GM23338 (cell line): ENCODE results near the gene CENPB. TPM values are rescaled to one million over a fixed set of nuclear protein-coding genes. Genes with fewer than 3 reads are reported as not detected.

Source experiments
- ATAC-seq: fragments of 200-7000 bp; cut with Tn5 transposase; 3 replicates; pipeline ENCODE4 v1.9.1; 2020
- DNase-seq: peaks from one replicate; pipeline ENCODE4 v3.0.0-alpha.2; 2015; ENCODE audit warnings: low spot score
- H2AFZ ChIP-seq: fragments of 200-600 bp; sonication (generic); 2 replicates; pipeline ENCODE4 v1.8.0; 2016; ENCODE audit warnings: antibody characterized with exemption, mild to moderate bottlenecking, moderate library complexity
- H3F3A ChIP-seq: fragments of 200-600 bp; sonication (generic); replicated peaks from 2 replicates; pipeline ENCODE4 v1.8.0; 2017; ENCODE audit warnings: antibody characterized with exemption, mixed run types, low read depth
- H3K27ac ChIP-seq: fragments of 200-600 bp; sonication (generic); 2 replicates; pipeline ENCODE4 v1.6.1; 2016; ENCODE audit warnings: low read depth
- H3K27me3 ChIP-seq: fragments of 200-600 bp; sonication (generic); 2 replicates; pipeline ENCODE4 v1.8.0; 2016; ENCODE audit warnings: mild to moderate bottlenecking, mixed run types, moderate library complexity; ENCODE audit not compliant: insufficient read depth
- H3K36me3 ChIP-seq: fragments of 200-600 bp; sonication (generic); 2 replicates; pipeline ENCODE4 v1.8.0; 2016; ENCODE audit warnings: mild to moderate bottlenecking; ENCODE audit not compliant: insufficient read depth
- H3K4me1 ChIP-seq: fragments of 200-600 bp; sonication (generic); 2 replicates; pipeline ENCODE4 v1.8.0; 2016; ENCODE audit warnings: mild to moderate bottlenecking, moderate library complexity; ENCODE audit not compliant: insufficient read depth
- H3K4me2 ChIP-seq: fragments of 200-600 bp; sonication (generic); 2 replicates; pipeline ENCODE4 v1.7.1; 2017; ENCODE audit warnings: mixed run types
- H3K4me3 ChIP-seq: fragments of 200-600 bp; sonication (generic); 2 replicates; pipeline ENCODE4 v1.6.1; 2016; ENCODE audit warnings: mixed run types
- H3K79me2 ChIP-seq: fragments of 200-600 bp; sonication (generic); replicated peaks from 2 replicates; pipeline ENCODE4 v1.8.0; 2017; ENCODE audit warnings: mild to moderate bottlenecking; ENCODE audit not compliant: insufficient read depth
- H3K9me2 ChIP-seq: fragments of 200-600 bp; sonication (generic); 2 replicates; pipeline ENCODE4 v1.8.0; 2017; ENCODE audit not compliant: insufficient read depth
- H4K20me1 ChIP-seq: fragments of 200-600 bp; sonication (generic); replicated peaks from 2 replicates; pipeline ENCODE4 v1.8.0; 2017; ENCODE audit warnings: mild to moderate bottlenecking; ENCODE audit not compliant: insufficient read depth
- H3K27ac Mint-ChIP-seq: 2 replicates; pipeline ENCODE4 v1.8.0; 2020; ENCODE audit warnings: inconsistent platforms, mild to moderate bottlenecking, moderate library complexity, mixed read lengths
- H3K27me3 Mint-ChIP-seq: 3 replicates; pipeline ENCODE4 v1.8.0; 2022; ENCODE audit warnings: low read depth, mild to moderate bottlenecking, moderate library complexity, mixed read lengths, inconsistent platforms; ENCODE audit not compliant: insufficient read depth, poor library complexity
- H3K36me3 Mint-ChIP-seq: 3 replicates; pipeline ENCODE4 v1.8.0; 2021; ENCODE audit warnings: low read depth, mild to moderate bottlenecking, inconsistent platforms, moderate library complexity, mixed read lengths
- H3K4me1 Mint-ChIP-seq: 3 replicates; pipeline ENCODE4 v1.8.0; 2020; ENCODE audit warnings: mild to moderate bottlenecking, inconsistent platforms, mixed read lengths
- H3K4me3 Mint-ChIP-seq: 3 replicates; pipeline ENCODE4 v1.8.0; 2021; ENCODE audit warnings: moderate library complexity, mild to moderate bottlenecking, inconsistent platforms, mixed read lengths
- H3K9me3 Mint-ChIP-seq: 3 replicates; pipeline ENCODE4 v1.8.0; 2020; ENCODE audit warnings: moderate library complexity, mild to moderate bottlenecking, inconsistent platforms, mixed read lengths
- EZH2 ChIP-seq: fragments of 200-600 bp; sonication (generic); IDR thresholded peaks from one replicate; pipeline ENCODE4 v1.8.0; 2017; ENCODE audit warnings: antibody characterized with exemption, mild to moderate bottlenecking, low read depth; ENCODE audit not compliant: unreplicated experiment
- JUNB ChIP-seq: IDR thresholded peaks from one replicate; pipeline ENCODE4 v1.6.1; 2016; ENCODE audit warnings: antibody characterized with exemption; ENCODE audit not compliant: unreplicated experiment
- NANOG ChIP-seq: IDR thresholded peaks from 2 replicates; pipeline ENCODE4 v1.6.1; 2016; ENCODE audit warnings: antibody characterized with exemption, borderline replicate concordance
- ZNF114 ChIP-seq: fragments of 250-450 bp; sonication (Bioruptor Pico); IDR thresholded peaks from 2 replicates; pipeline ENCODE4 v1.5.0; 2020; ENCODE audit warnings: mild to moderate bottlenecking, moderate library complexity
- ZNF331 ChIP-seq: fragments of 250-450 bp; sonication (Bioruptor Pico); IDR thresholded peaks from 2 replicates; pipeline ENCODE4 v1.5.0; 2020; ENCODE audit warnings: low read depth, mild to moderate bottlenecking, moderate library complexity
- polyA plus RNA-seq: library from polyadenylated mRNA; unstranded; fragments of >200 nt; fragmentation: Nextera tagmentation; extraction: Ambion mirVana; gene quantifications from 2 replicates; pipeline ENCODE4 v1.2.1, GENCODE V29; 2016
- total RNA-seq: library from RNA; depleted of rRNA; stranded (reverse); fragments of >200 nt; shearing (Covaris generic); gene quantifications from 2 replicates; pipeline ENCODE4 v1.2.3, GENCODE V29; 2014
- TF ChIP-seq, protein P1 (sequence below): IDR thresholded peaks from 2 replicates; pipeline ENCODE4 v1.6.1; 2016; ENCODE audit warnings: antibody characterized with exemption
- TF ChIP-seq, protein P2 (sequence below): fragments of 250-450 bp; sonication (Bioruptor Pico); IDR thresholded peaks from 2 replicates; pipeline ENCODE4 v1.5.0; 2020; ENCODE audit warnings: mild to moderate bottlenecking, moderate library complexity
- TF ChIP-seq, protein P3 (sequence below): IDR thresholded peaks from one replicate; pipeline ENCODE4 v1.6.1; 2018; ENCODE audit warnings: antibody characterized with exemption; ENCODE audit not compliant: unreplicated experiment

CENPB gene
- total and polyA plus RNA-seq, 2 experiments from 2014 or later: 10.8 to 52.1 TPM

DNA sequence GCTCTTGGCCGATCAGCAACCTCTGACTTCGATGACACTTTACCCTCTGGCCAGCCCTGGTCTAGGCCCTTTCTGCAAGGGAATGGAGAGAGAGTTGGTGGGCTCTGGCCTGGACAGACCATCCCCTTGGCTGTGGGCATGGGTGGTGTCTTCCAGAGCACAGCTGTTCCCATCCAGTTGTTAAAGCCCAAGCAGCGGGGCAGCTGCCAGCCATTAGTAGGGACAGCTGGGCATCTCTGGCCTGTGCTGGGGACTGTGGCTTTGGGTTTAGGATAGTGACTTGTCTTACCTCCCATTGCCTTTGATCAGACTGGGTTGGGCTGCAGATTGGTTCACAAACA lies 12.3 kb upstream of the CENPB start:
- H3K27me3 ChIP-seq: no peaks in the 10 kb centered on the region
- no peak overlapping the region for H2AFZ ChIP-seq
- H3K36me3 ChIP-seq: no peaks in the 10 kb centered on the region
- DNase-seq (no peak), ATAC-seq (no peak)
- peak overlapping the region; percentile 76; the same call in 1 of the 2 replicates for H3K27ac ChIP-seq
- H3K4me3 Mint-ChIP-seq: peak overlapping the region; percentile 26; the same call in 1 of the 3 replicates
- peaks cover 43% of the 10 kb centered on the region for H3K4me1 ChIP-seq
- no peaks in the 10 kb centered on the region for H3K79me2 ChIP-seq
- H3K4me2 ChIP-seq: peak overlapping the region; percentile 72
- peak overlapping the region; percentile 44; the same call in 1 of the 2 replicates for H3K4me3 ChIP-seq
- peaks cover 37% of the 10 kb centered on the region for H3K36me3 Mint-ChIP-seq
- no peak overlapping the region; the same call in none of the 2 replicates for H3K27ac Mint-ChIP-seq
- no peaks in the 10 kb centered on the region; the same call in 1 of the 2 replicates for H4K20me1 ChIP-seq
- H3F3A ChIP-seq: peaks cover 17% of the 10 kb centered on the region; the same call in 1 of the 2 replicates
- peaks cover 31% of the 10 kb centered on the region for H3K27me3 Mint-ChIP-seq
- peaks cover 46% of the 10 kb centered on the region for H3K4me1 Mint-ChIP-seq
- no peaks in the 10 kb centered on the region for H3K9me3 Mint-ChIP-seq
- no peak for TF ChIP-seq JUNB
- TF ChIP-seq, protein P1, sequence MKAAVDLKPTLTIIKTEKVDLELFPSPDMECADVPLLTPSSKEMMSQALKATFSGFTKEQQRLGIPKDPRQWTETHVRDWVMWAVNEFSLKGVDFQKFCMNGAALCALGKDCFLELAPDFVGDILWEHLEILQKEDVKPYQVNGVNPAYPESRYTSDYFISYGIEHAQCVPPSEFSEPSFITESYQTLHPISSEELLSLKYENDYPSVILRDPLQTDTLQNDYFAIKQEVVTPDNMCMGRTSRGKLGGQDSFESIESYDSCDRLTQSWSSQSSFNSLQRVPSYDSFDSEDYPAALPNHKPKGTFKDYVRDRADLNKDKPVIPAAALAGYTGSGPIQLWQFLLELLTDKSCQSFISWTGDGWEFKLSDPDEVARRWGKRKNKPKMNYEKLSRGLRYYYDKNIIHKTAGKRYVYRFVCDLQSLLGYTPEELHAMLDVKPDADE: no peak
- TF ChIP-seq, protein P2, sequence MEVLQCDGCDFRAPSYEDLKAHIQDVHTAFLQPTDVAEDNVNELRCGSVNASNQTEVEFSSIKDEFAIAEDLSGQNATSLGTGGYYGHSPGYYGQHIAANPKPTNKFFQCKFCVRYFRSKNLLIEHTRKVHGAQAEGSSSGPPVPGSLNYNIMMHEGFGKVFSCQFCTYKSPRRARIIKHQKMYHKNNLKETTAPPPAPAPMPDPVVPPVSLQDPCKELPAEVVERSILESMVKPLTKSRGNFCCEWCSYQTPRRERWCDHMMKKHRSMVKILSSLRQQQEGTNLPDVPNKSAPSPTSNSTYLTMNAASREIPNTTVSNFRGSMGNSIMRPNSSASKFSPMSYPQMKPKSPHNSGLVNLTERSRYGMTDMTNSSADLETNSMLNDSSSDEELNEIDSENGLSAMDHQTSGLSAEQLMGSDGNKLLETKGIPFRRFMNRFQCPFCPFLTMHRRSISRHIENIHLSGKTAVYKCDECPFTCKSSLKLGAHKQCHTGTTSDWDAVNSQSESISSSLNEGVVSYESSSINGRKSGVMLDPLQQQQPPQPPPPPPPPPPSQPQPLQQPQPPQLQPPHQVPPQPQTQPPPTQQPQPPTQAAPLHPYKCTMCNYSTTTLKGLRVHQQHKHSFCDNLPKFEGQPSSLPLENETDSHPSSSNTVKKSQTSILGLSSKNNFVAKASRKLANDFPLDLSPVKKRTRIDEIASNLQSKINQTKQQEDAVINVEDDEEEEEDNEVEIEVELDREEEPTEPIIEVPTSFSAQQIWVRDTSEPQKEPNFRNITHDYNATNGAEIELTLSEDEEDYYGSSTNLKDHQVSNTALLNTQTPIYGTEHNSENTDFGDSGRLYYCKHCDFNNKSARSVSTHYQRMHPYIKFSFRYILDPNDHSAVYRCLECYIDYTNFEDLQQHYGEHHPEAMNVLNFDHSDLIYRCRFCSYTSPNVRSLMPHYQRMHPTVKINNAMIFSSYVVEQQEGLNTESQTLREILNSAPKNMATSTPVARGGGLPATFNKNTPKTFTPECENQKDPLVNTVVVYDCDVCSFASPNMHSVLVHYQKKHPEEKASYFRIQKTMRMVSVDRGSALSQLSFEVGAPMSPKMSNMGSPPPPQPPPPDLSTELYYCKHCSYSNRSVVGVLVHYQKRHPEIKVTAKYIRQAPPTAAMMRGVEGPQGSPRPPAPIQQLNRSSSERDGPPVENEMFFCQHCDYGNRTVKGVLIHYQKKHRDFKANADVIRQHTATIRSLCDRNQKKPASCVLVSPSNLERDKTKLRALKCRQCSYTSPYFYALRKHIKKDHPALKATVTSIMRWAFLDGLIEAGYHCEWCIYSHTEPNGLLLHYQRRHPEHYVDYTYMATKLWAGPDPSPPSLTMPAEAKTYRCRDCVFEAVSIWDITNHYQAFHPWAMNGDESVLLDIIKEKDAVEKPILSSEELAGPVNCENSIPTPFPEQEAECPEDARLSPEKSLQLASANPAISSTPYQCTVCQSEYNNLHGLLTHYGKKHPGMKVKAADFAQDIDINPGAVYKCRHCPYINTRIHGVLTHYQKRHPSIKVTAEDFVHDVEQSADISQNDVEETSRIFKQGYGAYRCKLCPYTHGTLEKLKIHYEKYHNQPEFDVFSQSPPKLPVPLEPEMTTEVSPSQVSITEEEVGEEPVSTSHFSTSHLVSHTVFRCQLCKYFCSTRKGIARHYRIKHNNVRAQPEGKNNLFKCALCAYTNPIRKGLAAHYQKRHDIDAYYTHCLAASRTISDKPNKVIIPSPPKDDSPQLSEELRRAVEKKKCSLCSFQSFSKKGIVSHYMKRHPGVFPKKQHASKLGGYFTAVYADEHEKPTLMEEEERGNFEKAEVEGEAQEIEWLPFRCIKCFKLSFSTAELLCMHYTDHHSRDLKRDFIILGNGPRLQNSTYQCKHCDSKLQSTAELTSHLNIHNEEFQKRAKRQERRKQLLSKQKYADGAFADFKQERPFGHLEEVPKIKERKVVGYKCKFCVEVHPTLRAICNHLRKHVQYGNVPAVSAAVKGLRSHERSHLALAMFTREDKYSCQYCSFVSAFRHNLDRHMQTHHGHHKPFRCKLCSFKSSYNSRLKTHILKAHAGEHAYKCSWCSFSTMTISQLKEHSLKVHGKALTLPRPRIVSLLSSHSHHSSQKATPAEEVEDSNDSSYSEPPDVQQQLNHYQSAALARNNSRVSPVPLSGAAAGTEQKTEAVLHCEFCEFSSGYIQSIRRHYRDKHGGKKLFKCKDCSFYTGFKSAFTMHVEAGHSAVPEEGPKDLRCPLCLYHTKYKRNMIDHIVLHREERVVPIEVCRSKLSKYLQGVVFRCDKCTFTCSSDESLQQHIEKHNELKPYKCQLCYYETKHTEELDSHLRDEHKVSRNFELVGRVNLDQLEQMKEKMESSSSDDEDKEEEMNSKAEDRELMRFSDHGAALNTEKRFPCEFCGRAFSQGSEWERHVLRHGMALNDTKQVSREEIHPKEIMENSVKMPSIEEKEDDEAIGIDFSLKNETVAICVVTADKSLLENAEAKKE (CRISPR knock-in tag): no peak
- TF ChIP-seq ZNF331 (CRISPR knock-in tag): no peak
- no peak for TF ChIP-seq EZH2
- TF ChIP-seq, protein P3, sequence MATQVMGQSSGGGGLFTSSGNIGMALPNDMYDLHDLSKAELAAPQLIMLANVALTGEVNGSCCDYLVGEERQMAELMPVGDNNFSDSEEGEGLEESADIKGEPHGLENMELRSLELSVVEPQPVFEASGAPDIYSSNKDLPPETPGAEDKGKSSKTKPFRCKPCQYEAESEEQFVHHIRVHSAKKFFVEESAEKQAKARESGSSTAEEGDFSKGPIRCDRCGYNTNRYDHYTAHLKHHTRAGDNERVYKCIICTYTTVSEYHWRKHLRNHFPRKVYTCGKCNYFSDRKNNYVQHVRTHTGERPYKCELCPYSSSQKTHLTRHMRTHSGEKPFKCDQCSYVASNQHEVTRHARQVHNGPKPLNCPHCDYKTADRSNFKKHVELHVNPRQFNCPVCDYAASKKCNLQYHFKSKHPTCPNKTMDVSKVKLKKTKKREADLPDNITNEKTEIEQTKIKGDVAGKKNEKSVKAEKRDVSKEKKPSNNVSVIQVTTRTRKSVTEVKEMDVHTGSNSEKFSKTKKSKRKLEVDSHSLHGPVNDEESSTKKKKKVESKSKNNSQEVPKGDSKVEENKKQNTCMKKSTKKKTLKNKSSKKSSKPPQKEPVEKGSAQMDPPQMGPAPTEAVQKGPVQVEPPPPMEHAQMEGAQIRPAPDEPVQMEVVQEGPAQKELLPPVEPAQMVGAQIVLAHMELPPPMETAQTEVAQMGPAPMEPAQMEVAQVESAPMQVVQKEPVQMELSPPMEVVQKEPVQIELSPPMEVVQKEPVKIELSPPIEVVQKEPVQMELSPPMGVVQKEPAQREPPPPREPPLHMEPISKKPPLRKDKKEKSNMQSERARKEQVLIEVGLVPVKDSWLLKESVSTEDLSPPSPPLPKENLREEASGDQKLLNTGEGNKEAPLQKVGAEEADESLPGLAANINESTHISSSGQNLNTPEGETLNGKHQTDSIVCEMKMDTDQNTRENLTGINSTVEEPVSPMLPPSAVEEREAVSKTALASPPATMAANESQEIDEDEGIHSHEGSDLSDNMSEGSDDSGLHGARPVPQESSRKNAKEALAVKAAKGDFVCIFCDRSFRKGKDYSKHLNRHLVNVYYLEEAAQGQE: no peak
- no peak for TF ChIP-seq ZNF114 (CRISPR knock-in tag)
- no peak for TF ChIP-seq NANOG
- H3K9me2 ChIP-seq: no peaks in the 10 kb centered on the region
